Retina (tissue), 1 donor: ENCODE measurements around the gene CDK5RAP3.
"Not testable (repeated sequence)": the region's sequence is repeated elsewhere in the genome, so short reads cannot be mapped to it uniquely, and the experiment has no call there.

ENCODE experiments used
- DNase-seq: peaks from one replicate; pipeline ENCODE4 v3.0.0-alpha.2; 2016

Gene CDK5RAP3, protein sequence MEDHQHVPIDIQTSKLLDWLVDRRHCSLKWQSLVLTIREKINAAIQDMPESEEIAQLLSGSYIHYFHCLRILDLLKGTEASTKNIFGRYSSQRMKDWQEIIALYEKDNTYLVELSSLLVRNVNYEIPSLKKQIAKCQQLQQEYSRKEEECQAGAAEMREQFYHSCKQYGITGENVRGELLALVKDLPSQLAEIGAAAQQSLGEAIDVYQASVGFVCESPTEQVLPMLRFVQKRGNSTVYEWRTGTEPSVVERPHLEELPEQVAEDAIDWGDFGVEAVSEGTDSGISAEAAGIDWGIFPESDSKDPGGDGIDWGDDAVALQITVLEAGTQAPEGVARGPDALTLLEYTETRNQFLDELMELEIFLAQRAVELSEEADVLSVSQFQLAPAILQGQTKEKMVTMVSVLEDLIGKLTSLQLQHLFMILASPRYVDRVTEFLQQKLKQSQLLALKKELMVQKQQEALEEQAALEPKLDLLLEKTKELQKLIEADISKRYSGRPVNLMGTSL

DNA sequence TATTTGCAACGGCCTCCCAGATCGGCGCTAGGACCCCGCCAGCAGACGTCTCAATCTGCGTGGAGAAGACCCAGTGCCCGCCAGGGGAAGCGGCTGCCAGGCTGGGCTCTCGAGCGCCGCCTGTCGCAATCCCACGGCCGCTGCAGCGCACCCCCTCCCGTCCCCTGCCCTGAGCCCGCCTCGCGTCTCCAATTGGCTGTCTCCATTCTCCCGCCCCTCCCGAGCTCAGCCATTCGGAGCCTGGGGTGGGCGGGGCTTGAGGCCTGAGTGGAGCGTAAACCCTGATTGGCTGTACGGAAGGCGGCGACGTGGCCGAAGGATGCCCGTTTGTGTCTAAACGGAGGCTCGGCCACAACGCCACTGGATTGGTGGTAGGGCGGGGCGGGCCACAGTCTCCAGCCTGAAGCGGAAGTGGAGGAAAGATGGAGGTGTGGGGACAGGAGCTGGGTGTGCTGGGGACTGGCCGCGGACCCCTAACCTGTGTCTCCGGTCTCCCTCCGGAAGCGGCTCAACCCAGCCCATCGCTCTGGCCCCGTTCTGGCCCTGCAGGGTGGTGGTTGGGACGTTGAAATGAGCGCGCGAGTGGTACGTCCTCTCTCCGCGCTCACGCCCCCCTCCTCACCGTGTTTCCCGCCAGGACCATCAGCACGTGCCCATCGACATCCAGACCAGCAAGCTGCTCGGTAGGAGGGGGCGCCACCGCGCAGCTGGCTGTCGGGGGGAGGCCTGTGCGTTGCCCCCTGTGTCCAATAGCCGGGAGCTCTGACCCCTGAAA is at the start of gene CDK5RAP3:
Gene CDK5RAP3 (plus strand): TSS at position 389 of the 775 bp plus-strand sequence. CDS start 34 bp downstream, at position 423.
- peak; percentile 99 for DNase-seq

DNA sequence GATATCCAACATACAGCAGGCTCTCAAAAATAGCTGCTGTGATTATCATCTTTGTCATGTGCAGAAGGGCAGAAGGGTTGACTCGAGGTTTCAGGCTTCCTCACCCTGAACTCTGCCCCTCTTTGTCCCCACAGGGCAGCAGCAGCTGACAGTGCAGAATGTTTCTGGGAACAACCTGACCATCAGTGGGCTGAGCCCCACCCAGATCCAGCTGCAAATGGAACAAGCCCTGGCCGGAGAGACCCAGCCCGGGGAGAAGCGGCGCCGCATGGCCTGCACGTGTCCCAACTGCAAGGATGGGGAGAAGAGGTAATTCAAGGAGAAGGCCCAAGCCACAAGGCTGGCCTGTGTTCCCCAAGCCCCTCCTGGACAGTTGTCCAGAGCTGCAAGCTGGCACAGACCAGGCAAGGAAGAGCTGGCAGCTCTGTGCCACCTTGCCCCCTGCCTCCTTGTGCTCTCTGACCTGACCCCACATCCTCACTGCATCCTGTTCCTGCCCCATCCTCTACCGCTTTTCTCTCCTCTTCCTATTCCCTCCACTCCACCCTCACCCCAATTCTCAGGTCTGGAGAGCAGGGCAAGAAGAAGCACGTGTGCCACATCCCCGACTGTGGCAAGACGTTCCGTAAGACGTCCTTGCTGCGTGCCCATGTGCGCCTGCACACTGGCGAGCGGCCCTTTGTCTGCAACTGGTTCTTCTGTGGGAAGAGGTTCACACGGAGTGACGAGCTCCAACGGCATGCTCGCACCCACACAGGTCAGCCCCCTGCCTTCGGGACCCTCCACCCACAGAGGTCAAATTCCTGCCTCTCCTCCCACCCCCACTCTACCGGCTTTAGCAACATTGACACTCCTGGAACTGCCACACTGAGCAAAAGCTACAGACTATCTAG is 45.9 kb upstream of the CDK5RAP3 start:
- no peak for DNase-seq

DNA sequence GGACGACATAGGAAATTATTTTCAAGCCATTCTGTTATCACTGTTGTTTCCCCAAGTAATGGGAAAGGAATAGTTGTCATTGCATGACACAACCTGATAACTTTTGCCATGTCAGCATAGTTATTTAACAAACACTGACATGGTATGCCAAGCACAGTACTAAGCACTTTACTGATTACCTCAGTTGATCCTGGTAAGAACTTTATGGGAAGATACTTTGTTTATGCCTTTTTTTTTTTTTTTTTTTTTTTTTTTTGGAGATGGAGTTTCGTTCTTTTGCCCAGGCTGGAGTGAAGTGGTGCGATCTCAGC is 45.3 kb upstream of the CDK5RAP3 start:
- no peak for DNase-seq

DNA sequence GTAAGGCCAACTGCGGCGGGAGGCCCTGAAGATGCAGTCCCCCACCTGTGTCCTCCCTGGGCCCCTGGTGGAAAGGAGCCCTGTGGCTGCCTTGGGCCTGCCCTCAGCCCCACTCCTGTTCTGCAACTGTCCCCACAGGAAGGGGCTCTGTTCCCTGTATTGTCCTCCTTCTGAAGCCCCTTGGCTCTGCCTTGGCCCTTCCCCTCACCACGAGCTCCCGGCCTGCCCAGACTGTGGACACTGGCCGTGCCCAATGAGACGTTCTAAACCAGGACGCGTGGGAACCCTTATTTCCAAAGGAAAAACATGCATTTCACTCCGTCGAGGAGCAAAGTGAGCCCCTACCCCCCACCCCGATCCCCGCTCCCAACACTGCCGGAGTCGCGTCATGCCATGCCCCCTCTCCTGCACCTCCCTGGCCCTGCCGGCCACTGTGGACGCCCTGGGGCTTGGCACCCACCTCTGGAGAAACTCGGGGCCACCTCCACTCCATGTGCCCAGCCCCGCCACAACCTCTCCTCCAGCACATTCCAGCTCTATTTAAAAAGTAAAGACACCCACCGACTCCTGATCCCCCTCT is 43.0 kb upstream of the CDK5RAP3 start:
- no peak for DNase-seq

DNA sequence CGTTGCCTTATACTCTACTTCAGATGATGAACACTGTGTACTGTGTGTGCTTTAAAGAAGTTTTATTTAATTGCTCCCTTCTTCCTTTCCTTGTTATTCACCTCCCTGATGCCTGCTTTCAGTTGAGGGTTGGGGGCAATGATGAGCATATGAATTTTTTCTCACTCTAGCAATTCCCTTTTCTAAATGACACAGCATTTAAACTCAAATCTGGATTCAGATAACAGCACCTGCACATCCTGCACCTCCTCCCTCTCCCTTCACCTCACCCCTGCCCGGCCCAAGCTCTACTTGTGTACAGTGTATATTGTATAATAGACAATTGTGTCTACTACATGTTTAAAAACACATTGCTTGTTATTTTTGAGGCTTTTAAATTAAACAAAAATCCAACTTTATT is 42.5 kb upstream of the CDK5RAP3 start:
- no peak for DNase-seq

DNA sequence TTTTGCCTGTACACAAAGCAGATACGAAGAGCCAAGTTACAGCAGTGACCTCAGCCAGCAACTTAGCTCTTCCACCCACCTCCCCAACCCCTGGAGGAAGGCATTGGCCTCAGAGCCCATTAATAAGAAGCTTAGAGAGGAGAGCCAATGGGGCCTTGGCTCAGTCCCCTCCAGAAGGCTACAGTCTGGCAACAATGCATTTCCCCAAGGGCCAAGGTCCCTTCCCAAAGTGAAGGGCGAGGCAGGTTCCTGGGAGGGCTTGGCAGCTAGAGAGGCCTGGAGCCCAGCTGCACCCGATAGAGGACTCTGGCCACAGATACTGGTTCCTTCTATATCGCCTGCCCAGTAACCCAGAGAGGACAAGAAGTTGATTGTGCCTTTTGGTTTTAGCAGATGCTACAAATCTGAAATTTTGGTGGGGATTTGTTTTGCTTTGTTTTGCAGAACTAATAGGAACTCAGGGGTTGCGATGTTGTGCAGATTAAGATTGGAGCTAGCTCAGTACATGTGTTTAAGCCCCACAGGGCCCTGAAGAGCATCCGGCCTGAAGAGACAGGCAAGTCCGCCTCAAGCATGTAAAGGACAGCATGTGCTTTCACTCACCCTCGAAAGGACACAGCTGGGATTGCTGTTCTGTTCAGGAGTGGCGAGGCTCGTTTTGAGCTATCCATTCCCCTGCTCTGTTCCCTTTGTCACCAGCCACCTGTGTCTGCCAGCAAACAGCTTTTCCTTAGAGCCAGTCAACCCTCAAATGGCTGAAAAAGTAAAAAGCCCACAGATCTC is 41.5 kb upstream of the CDK5RAP3 start:
- DNase-seq = no peak

DNA sequence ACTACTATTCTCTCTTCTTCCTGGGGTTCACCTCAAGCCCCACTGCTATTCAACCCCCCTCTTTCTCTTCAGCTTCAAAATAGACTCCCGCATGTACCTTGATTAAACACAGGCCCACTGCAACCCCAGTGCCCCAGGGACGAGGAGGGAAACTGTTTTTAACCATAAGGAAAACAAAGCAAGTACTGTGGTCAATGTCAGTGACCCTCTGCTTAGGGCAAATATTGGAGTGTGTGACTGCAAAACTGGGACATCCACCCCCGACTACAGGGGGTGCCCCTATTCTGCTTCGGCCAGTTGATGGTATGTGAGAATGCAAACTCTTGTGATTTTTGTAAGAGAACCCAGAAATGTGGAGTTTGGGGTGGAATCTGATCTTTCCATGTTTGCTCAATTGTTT is 39.1 kb upstream of the CDK5RAP3 start:
- DNase-seq = no peak

DNA sequence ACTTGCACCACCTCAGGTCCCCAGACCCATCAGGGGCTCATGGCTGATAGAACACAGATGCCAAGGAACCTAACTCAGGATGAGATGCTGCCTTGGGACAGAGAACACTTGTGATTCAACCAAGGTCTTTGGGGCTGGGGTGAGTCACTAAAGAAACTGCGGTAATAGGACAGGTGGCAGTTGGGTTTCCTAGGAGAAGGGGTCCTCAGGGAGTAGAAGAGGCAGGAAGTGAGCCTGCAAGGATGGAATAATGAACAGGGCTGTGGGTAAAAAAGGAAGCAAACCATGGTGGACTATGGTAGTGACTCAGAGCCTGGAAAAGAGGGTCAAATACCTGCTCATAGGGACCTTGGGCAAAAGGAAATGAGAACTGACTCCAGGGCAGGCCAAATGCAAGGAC is 36.1 kb upstream of the CDK5RAP3 start:
- no peak for DNase-seq

DNA sequence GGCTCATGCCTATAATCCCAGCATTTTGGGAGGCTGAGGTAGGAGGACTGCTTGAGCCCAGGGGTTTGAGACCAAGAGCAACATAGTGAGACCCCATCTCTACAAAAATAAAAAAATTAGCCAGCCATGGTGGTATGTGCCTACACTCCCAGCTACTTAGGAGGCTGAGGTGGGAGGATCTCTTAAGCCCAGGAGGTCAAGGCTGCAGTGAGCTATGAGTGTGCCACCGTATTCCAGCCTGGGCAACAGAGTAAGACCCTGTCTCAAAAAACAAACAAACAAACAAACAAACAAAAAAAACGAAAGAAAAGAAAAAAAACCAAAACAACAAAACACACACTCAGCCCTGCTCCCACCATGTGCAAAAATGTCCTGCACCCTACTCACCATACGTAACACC is 35.4 kb upstream of the CDK5RAP3 start:
- DNase-seq = not testable (repeated sequence)

DNA sequence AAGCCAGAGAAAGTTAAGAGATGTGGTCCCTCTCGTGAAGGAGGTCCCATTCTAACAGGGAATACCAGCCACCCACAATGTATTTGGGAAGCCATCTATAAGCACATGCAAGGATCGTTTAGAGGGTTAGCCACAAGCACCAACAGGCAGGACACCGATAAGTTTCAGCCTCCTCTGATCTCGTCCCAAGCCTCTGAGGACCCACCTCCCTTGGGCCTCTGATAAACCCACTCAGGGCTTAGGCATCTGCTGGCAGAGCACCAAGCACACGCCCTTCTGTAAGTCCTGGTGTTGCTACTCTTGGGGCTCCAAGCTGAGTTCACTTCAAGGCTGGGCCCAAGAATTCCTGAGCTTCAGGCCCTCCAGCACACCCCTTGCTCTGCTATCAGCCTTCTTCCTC is 35.0 kb upstream of the CDK5RAP3 start:
- DNase-seq = no peak

DNA sequence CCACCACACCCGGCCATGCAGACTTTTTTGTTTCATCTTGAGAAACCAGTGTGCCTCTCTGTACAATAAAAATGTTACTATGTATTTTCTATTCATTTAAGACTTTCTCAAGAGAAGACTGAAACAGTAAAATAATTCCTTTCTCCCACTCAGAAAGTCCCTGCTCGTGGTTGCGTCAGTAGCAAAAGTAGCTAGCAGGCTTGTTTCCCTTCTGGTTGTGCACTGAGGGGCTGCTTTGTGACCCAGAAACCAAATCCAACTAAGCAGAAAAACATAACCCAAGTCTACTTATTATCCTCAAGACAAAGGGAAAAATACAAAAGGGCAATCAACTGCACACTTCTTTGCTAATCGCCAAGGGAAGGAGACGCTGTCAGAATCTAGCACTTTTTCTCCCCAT is 33.0 kb upstream of the CDK5RAP3 start:
- no peak for DNase-seq

DNA sequence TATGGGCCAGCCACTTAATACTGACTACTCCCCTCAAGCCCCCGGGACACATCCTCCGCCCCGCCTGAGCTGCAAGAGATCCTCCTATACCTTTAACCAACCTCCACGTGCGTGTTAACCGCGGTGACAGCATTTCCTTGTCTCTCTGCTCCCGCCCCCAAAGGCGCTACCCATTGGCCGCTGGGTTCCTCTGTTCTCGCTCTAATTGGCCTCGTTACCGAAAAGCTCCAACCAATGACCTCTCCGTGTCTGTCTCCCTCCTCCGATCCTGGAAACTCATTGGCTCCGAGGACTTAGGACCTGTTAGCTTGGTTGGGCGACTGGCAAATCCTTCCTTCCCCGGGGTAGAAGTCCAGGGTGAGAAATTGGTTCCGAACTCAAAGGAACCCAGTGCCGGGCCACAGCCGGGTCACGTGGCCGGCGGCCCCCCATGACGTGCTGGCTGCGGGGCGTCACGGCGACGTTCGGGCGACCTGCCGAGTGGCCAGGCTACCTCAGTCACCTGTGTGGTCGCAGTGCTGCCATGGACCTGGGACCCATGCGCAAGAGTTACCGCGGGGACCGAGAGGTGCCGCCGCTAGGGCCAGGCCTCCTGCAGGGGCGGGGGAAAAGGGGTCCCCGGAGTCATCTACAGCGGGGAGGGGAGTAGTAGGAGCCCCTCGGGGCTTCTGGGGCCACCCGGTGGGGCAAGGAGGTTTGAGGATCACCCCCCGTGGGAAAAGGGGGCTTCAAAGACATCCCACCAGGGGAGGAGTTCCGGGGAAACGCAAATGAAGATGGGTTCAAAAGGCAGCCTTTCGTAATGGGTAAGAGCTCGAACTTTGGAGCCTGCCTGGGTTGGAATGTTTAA is 29.4 kb upstream of the CDK5RAP3 start, which contains the start of gene PNPO:
Gene PNPO (plus strand): TSS at position 326 of the 850 bp plus-strand sequence. CDS start 105 bp downstream, at position 431.
- peak; percentile 89 for DNase-seq

DNA sequence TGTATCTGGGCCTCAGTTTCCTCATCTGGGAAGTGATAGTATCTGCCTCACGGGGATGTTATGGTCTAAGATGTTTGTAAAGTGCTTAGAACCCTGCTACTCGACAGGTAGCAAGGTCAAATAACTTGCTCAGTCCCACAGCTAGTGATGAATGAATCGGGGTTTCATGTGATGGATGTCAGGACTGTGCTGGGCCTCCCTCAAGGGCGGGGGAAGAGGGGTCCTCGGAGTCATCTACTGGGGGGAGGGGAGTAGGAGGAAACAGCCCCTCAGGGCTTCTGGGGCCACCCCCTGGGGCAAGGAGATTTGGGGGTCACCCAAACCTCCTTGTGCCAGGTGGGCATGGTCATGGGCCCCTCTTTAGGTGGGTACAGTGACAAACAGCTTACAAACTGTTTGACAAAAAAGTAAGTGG is 28.8 kb upstream of the CDK5RAP3 start:
- no peak for DNase-seq

DNA sequence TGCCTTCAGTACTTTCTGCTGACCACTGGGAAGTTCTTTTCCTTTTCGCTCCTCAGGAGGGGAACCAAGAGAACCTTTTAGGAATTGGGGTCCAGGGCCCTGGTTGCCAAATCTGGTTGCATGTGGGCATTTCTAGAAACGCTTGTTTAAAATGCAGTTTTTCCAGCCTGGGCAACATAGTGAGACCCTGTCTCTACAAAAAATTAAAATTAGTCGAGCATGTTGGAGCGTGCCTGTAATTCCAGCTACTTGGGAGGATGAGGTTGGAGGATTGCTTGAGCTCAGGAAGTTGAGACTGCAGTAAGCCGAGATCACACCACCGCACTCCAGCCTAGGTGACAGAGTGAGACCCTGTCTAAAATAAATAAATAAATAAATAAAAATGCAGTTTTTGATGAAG is 28.3 kb upstream of the CDK5RAP3 start:
- DNase-seq = no peak

DNA sequence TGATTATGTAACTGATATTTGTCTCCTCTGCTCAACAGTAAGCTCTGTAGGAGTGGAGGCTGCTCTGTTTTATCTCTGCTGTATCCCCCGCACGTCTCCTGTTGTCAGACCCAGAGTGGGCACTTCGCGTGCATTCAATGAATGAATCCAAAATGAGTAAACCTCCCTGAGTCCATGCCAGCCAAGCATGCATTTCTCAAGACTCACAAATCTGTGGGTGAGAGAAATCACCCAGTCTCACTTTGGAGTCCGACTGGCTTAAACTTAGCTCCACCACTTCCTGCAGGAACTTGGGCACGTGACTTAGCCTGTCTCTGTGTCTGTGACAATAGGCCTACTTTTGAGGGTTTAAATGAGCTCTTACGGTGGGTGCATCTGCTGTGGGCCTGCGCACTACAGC is 25.8 kb upstream of the CDK5RAP3 start:
- no peak for DNase-seq

DNA sequence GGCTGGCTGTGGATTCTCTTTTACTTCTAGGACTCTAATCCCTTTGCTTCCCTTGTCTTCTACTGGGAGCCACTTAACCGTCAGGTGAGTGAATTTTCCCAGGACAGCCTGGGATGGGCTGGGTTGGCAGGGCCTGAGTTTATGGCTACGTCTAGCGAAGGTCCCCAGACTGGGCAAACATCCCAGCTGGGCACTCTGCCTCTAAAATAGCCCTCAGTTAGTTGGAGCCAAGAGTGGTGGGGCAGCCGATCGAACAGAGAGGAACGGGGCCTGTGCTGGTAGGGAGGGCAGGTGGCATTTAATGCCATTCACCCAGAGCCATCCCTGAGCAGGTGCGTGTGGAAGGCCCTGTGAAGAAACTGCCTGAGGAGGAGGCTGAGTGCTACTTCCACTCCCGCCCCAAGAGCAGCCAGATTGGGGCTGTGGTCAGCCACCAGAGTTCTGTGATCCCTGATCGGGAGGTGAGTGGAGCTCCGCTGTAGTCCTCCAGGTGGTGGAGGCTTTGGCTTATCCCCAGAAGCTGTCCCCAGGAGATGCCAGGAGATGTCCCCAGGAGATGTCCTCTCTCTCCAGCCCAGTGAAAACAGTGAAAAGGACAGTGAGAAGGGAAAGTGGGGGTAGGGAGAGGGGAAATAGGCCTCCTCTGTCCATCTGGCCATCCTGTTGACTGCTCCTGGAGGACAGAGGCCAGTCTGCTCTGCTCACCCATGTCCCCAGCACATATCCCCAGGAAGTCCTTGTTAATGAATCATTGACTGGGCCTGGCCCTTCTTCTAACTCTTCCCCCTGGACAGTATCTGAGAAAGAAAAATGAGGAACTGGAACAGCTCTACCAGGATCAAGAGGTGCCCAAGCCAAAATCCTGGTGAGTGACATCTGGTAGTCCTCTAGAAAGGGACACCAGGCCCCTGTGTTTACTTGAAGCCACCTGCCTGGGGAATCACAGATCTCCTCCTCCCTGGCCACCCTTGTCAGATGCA is 25.1 kb upstream of the CDK5RAP3 start:
- DNase-seq = no peak

DNA sequence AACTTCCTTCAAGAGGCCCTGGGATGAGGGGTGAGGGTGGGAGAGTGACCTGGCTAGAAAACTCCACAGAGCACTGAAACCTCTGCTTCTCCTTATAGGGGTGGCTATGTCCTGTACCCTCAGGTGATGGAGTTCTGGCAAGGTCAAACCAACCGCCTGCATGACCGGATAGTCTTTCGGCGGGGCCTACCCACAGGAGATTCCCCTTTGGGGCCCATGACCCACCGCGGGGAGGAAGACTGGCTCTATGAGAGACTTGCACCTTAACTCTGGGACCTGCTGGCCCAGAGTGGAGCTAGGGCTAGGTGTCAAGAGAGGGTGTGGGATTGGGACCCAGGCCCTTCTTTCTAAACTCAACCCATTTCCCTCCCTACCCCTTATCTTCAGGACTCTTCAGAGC is 24.4 kb upstream of the CDK5RAP3 start:
- DNase-seq = no peak

DNA sequence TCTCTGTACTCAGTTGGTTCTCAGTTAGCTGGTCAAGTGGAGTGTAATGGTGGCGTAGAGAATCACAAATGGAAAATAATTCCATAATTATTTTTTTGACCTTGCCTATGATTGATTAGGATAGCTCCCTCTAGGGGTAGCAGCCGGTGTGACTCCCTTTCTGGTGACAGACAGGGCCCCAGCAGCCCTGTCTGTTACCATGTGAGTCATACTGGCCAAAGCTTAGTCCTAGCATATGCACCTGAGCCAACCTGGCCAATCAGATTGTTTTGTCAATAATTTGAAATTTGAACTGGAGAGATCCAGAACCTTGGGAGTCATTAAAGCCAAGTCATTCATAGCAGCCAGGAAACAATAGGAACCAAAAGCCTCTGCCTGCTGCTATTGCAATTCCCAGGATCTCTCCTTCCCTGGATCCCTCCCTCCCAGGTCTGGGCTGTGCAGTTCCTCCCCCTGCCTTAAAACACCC is 23.9 kb upstream of the CDK5RAP3 start:
- peak; percentile 40 for DNase-seq

DNA sequence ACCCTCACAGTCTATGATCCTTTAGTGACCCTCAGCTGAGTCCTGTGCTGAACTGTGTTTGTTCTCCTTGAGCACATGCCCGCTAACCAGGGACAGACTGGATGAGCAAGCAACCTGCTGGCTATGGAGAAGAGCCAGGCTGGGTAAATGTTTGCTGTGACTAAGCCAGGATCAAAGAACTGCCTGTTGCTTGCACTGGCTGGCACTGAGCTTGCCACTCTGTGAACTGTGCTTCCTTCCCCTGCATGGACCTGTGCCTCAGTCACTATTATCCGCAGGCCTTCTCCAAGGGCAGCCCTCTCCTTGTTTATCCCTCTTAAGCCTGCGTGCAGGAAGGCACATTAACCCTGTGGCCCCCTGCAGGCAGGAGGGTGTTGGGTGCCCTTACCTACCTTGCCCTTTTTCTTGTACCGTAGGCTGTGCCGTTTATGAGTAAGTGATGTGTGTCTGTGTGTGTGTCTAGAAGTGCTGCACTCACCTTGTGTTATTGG is 22.2 kb upstream of the CDK5RAP3 start:
- DNase-seq = no peak
